ENCODE results near the gene ASIC1. TPM values are rescaled to one million over a fixed set of nuclear protein-coding genes. Genes with fewer than 3 reads are reported as not detected.

The ASIC1 gene
- total and polyA plus RNA-seq, 7 experiments from 2014 or later: 0.14 to 10.1 (median 1.7) TPM

DNA sequence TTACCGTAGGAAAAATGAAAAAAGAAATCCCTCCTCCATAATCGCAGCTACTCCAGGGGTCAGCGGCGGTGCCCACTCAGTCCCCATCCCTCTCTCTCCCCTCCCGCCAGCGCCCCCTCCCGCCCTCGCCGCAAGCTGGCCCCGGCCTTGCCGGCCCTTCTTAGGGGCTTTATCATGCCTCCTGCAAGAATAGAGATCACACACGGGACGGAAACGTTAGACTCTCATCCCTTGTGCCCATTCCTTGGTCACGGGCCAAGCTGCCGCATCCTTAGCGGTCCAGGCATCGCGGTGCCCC is 53.9 kb downstream of the ASIC1 start:
- H3K4me1 ChIP-seq (ENCODE audit: control insufficient read depth in 2 of 2, insufficient read depth in 2 of 2, low read length in 2 of 2): peaks cover 14 to 23% of the 10 kb centered on the region in 2 donors
- peaks cover 0 to 12% (median 8%) of the 10 kb centered on the region in 5 donors for H3K36me3 Mint-ChIP-seq
- POLR2A ChIA-PET: interaction anchor here (0.9 to 4.3 kb wide), 27 partner anchors 8 to 1107 kb away, joined by 3 to 53 read pairs (median 7); partner anchors contain the start of genes ATF1, CERS5, GPD1 and LIMA1
- no peaks in the 10 kb centered on the region for H3K9me3 ChIP-seq (ENCODE audit: control insufficient read depth in 2 of 3, low read length in 3 of 3)
- ATAC-seq: no peak
- intact Hi-C loops (cut with micrococcal nuclease): loop anchor here (1.0 to 10.0 kb wide), 9 partner anchors 26 to 913 kb away; partner anchors contain the start of genes ATF1 (in 1 of the 2), BCDIN3D (in 1 of the 2), CERS5 (in 1 of the 2) and MCRS1 (in 1 of the 2)
- peaks cover 0 to 1% (median 0%) of the 10 kb centered on the region in 11 donors for H3K9me3 Mint-ChIP-seq
- peak overlapping the region; percentile 40 for H3K4me3 ChIP-seq (ENCODE audit: low read length)
- peak overlapping the region; percentile 92 to 100 (median 98) for H3K4me3 Mint-ChIP-seq
- peak overlapping the region; percentile 32 for H3K27ac ChIP-seq (ENCODE audit: low read depth, low read length)
- CTCF ChIA-PET: interaction anchor here (0.6 to 4.2 kb wide), 27 partner anchors 8 to 1128 kb away, joined by 3 to 29 read pairs (median 4); partner anchors contain the start of genes CERS5, DAZAP2 and SMARCD1
- H3K4me1 Mint-ChIP-seq: peaks cover 15 to 42% (median 35%) of the 10 kb centered on the region in 7 donors
- H3K27me3 ChIP-seq (ENCODE audit: control insufficient read depth in 2 of 2, insufficient read depth in 2 of 2, low read length in 2 of 2): no peaks in the 10 kb centered on the region
- no peaks in the 10 kb centered on the region for H3K27me3 Mint-ChIP-seq
- H3K36me3 ChIP-seq (ENCODE audit: control insufficient read depth in 2 of 3, insufficient read depth in 3 of 3, low read length in 3 of 3): peaks cover 0 to 13% (median 0%) of the 10 kb centered on the region in 3 experiments
- DNase-seq: no peak
- peak overlapping the region; percentile 91 to 99 (median 97) for H3K27ac Mint-ChIP-seq

DNA sequence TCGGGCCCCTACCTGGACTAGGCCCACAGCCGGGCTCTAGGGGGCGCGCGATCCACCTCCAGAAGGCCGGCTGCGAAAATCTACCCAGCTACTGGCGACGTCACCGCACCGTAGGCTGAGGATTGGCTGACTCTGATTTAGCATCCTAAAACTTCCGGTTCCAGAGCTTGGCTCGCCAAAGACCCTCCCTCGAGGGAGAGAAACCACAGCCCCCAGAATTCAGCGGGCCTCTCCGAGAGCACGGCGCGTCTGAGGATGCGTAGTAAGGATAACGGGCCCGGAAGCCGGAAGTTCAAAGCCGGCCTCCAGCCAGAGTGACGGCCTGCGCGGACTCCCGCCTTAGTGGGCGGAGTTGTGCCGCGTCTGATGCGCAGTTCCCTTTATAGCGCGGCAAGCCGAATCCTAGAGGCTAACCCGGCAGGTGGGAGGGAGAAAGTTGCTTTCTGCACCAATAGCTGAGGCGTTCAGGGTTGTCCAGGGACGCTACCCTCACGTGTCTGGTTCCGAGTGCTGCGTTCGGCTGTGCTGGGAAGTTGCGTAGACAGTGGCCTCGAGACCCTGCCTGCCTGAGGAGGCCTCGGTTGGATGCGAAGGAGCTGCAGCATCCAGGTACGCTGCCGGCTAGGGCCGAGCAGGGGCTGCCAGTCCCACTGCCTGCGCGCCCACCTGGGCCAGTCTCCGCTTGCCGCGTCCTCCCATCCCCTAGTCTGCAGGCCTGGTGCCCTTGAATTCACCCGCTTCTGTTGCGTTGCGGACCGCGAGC is 54.5 kb downstream of the ASIC1 start, which contains the start of gene COX14:
COX14 (plus strand) TSS at position 544 of the 763 bp plus-strand sequence. CDS start 7,808 bp downstream, outside the sequence.
- H3K4me1 ChIP-seq (ENCODE audit: control insufficient read depth in 2 of 2, insufficient read depth in 2 of 2, low read length in 2 of 2): peaks cover 14 to 23% of the 10 kb centered on the region in 2 donors
- H3K9me3 Mint-ChIP-seq: peaks cover 0 to 1% (median 0%) of the 10 kb centered on the region in 11 donors
- H3K36me3 Mint-ChIP-seq: peaks cover 0 to 16% (median 12%) of the 10 kb centered on the region in 5 donors
- H3K36me3 ChIP-seq (ENCODE audit: control insufficient read depth in 2 of 3, insufficient read depth in 3 of 3, low read length in 3 of 3): peaks cover 0 to 18% (median 0%) of the 10 kb centered on the region in 3 experiments
- H3K27ac Mint-ChIP-seq: peak within 1 kb of the TSS; percentile 95 to 99 (median 98)
- H3K4me3 ChIP-seq (ENCODE audit: low read length): peak within 1 kb of the TSS; percentile 94
- H3K27ac ChIP-seq (ENCODE audit: low read depth, low read length): peak within 1 kb of the TSS; percentile 95
- DNase-seq (peak; percentile 97 to 100 (median 99)), ATAC-seq (peak; percentile 90)
- no peaks in the 10 kb centered on the region for H3K9me3 ChIP-seq (ENCODE audit: control insufficient read depth in 2 of 3, low read length in 3 of 3)
- peaks cover 15 to 47% (median 40%) of the 10 kb centered on the region in 7 donors for H3K4me1 Mint-ChIP-seq
- ChIA-PET POLR2A (interaction anchor here (0.7 to 4.3 kb wide), 33 partner anchors 9 to 1106 kb away, joined by 3 to 53 read pairs (median 6); partner anchors contain the start of genes ATF1, CERS5, GPD1 and LIMA1), CTCF (interaction anchor here (0.5 to 4.2 kb wide), 30 partner anchors 9 to 1127 kb away, joined by 3 to 29 read pairs (median 5); partner anchors contain the start of genes CERS5, DAZAP2, SMARCD1 and TMBIM6)
- intact Hi-C loops (cut with micrococcal nuclease): loop anchor here (1.0 to 10.0 kb wide), 16 partner anchors 21 to 1395 kb away; partner anchors contain the start of genes CERS5 (in 2 of the 2), LARP4 (in 2 of the 2), LIMA1 (in 2 of the 2) and RACGAP1 (in 2 of the 2)
- H3K27me3 ChIP-seq (ENCODE audit: control insufficient read depth in 2 of 2, insufficient read depth in 2 of 2, low read length in 2 of 2): no peaks in the 10 kb centered on the region
- no peaks in the 10 kb centered on the region for H3K27me3 Mint-ChIP-seq
- H3K4me3 Mint-ChIP-seq: peak within 1 kb of the TSS; percentile 92 to 100 (median 98)

DNA sequence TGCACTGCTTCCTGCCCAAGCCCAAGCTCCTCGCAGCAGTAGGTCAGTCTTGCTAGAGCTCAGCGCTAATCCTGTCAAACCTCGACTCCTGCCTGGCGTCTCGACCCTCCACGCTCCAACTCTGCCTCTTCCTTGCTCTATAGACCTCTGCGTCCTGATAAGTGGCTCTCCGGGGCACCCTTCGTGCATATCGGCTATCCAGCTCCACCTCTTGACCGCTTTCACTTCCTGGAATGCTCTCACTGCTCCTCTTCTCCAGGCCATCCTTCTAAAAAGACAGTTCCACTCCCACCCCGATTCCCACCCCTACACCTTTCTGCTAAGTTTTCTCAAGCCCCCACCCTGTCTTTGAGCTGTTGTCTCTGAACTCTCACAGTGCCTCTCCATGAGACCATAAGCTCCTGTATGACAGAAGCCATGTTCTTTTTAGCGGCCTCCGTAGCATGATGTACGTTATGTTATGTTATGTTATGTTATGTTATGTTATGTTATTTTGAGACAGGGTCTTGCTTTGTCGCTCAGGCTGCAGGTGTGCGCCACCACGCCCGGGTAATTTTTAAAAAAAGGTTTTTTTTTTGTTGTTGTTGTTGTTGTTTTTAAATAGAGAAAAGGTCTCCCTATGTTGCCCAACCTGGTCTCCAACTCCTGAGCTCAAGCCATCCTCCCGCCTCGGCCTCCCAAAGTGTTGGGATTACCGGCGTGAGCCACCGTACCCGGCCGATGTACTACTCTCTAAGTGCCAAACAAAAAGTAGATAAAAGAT is 55.2 kb downstream of the ASIC1 start:
- POLR2A ChIA-PET: interaction anchor here (0.7 to 4.3 kb wide), 28 partner anchors 9 to 924 kb away, joined by 3 to 53 read pairs (median 6); partner anchors contain the start of genes ATF1, CERS5, GPD1 and LIMA1
- DNase-seq: no peak
- H3K4me3 ChIP-seq (ENCODE audit: low read length): peak overlapping the region; percentile 94
- H3K9me3 ChIP-seq (ENCODE audit: control insufficient read depth in 2 of 3, low read length in 3 of 3): no peaks in the 10 kb centered on the region
- H3K4me3 Mint-ChIP-seq: peak overlapping the region; percentile 92 to 100 (median 98)
- H3K27ac Mint-ChIP-seq: peak overlapping the region; percentile 95 to 99 (median 98)
- H3K4me1 Mint-ChIP-seq: peaks cover 15 to 54% (median 45%) of the 10 kb centered on the region in 7 donors
- intact Hi-C loops (cut with micrococcal nuclease): loop anchor here (1.0 to 10.0 kb wide), 14 partner anchors 20 to 1396 kb away; partner anchors contain the start of genes LARP4 (in 2 of the 2), LIMA1 (in 2 of the 2), ATF1 (in 1 of the 2) and CCNT1 (in 1 of the 2)
- no peaks in the 10 kb centered on the region for H3K27me3 ChIP-seq (ENCODE audit: control insufficient read depth in 2 of 2, insufficient read depth in 2 of 2, low read length in 2 of 2)
- peaks cover 0 to 21% (median 13%) of the 10 kb centered on the region in 5 donors for H3K36me3 Mint-ChIP-seq
- H3K27ac ChIP-seq (ENCODE audit: low read depth, low read length): peak overlapping the region; percentile 95
- no peaks in the 10 kb centered on the region for H3K27me3 Mint-ChIP-seq
- no peak for ATAC-seq
- CTCF ChIA-PET: interaction anchor here (0.5 to 4.2 kb wide), 20 partner anchors 8 to 1126 kb away, joined by 3 to 29 read pairs (median 6); partner anchors contain the start of genes DAZAP2, SMARCD1 and TMBIM6
- H3K36me3 ChIP-seq (ENCODE audit: control insufficient read depth in 2 of 3, insufficient read depth in 3 of 3, low read length in 3 of 3): peaks cover 0 to 24% (median 0%) of the 10 kb centered on the region in 3 experiments
- peaks cover 14 to 23% of the 10 kb centered on the region in 2 donors for H3K4me1 ChIP-seq (ENCODE audit: control insufficient read depth in 2 of 2, insufficient read depth in 2 of 2, low read length in 2 of 2)
- peaks cover 0 to 1% (median 0%) of the 10 kb centered on the region in 11 donors for H3K9me3 Mint-ChIP-seq

DNA sequence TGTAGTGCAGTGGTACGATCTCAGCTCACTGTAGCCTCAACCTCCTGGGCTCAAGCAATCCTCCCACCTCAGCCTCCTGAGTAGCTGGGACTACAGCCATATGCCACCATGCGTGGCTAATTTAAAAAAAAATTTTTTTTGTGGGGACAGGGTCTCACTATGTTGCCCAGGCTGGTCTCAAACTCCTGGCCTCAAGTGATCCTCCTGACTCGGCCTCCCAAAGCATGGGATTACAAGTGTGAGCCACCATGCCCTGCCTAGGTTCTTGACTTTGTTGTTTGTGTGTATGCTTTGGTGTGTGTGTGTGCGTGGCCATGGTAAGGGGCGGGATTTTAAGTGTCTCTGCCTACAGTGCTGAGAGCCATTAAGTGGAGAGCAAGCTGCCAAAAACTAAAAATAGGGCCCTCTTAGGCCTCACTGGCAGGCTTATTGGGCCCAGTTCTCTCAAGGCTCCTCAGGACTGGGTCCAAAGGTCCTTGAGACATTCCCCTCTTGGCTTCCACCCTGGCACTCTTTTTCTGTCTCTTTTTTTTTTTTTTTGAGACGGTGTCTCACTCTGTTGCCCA is 59.7 kb downstream of the ASIC1 start:
- H3K4me1 ChIP-seq (ENCODE audit: control insufficient read depth in 2 of 2, insufficient read depth in 2 of 2, low read length in 2 of 2): peaks cover 10 to 23% of the 10 kb centered on the region in 2 donors

DNA sequence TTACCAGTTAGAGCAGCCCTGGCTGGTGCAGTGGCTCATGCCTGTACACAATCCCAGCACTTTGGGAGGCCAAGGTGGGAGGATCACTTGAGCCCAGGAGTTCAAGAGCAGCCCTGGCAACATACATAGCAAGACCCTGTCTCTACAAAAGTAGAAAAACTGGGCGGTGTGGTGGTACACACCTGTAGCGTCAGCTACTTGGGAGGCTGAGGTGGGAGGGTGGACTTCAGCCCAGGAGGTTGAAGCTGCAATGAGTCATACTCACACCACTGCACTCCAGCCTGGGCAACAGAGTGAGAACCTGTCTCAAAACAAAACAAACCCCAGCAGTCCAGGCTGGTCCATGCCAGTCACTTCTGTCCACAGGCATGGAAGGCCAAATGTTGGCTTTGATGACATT is 62.0 kb downstream of the ASIC1 start:
- Histone ChIP-seq H3K4me1 (ENCODE audit: control insufficient read depth in 2 of 2, insufficient read depth in 2 of 2, low read length in 2 of 2) (peaks cover 4 to 10% of the 10 kb centered on the region in 2 donors), H3K4me3 (ENCODE audit: low read length) (no peak overlapping the region), H3K36me3 (ENCODE audit: control insufficient read depth in 2 of 3, insufficient read depth in 3 of 3, low read length in 3 of 3) (peaks cover 0 to 73% (median 9%) of the 10 kb centered on the region in 3 experiments), H3K27ac (ENCODE audit: low read depth, low read length) (no peak overlapping the region), H3K9me3 (ENCODE audit: control insufficient read depth in 2 of 3, low read length in 3 of 3) (no peaks in the 10 kb centered on the region), H3K27me3 (ENCODE audit: control insufficient read depth in 2 of 2, insufficient read depth in 2 of 2, low read length in 2 of 2) (no peaks in the 10 kb centered on the region)
- intact Hi-C loops (cut with micrococcal nuclease): loop anchor here (10.0 kb wide), 2 partner anchors 855 to 905 kb away; partner anchors contain the start of genes SLC11A2 (in 1 of the 2) and TUBA1C (in 1 of the 2)
- ChIA-PET POLR2A (no interaction called here), CTCF (no interaction called here)
- H3K36me3 Mint-ChIP-seq: peaks cover 6 to 38% (median 27%) of the 10 kb centered on the region in 5 donors
- DNase-seq: no peak
- H3K4me1 Mint-ChIP-seq: peaks cover 24 to 59% (median 50%) of the 10 kb centered on the region in 7 donors
- ATAC-seq: no peak
- H3K27ac Mint-ChIP-seq: no peak overlapping the region
- H3K27me3 Mint-ChIP-seq: no peaks in the 10 kb centered on the region
- H3K9me3 Mint-ChIP-seq: peaks cover 0 to 1% (median 0%) of the 10 kb centered on the region in 11 donors
- H3K4me3 Mint-ChIP-seq: no peak overlapping the region

More for the DNA sequence above, 59.7 kb downstream of the ASIC1 start:
- DNase-seq (no peak), ATAC-seq (no peak)
- H3K4me3 Mint-ChIP-seq: peak overlapping the region in 7 of 10 donors; percentile 48 to 72 (median 56)
- no peak overlapping the region for H3K27ac ChIP-seq (ENCODE audit: low read depth, low read length)
- intact Hi-C loops (cut with micrococcal nuclease): loop anchor here (10.0 kb wide), 2 partner anchors 852 to 908 kb away; partner anchors contain the start of genes SLC11A2 (in 1 of the 2) and TUBA1C (in 1 of the 2)
- no peak overlapping the region for H3K4me3 ChIP-seq (ENCODE audit: low read length)
- H3K36me3 ChIP-seq (ENCODE audit: control insufficient read depth in 2 of 3, insufficient read depth in 3 of 3, low read length in 3 of 3): peaks cover 0 to 57% (median 6%) of the 10 kb centered on the region in 3 experiments
- H3K27ac Mint-ChIP-seq: peak overlapping the region in 3 of 9 donors; percentile 3 to 61 (median 42)
- POLR2A ChIA-PET: interaction anchor here (0.7 to 1.5 kb wide), 3 partner anchors 9 to 56 kb away, joined by 3 to 4 read pairs (median 3); no protein-coding TSS in a partner anchor
- H3K4me1 Mint-ChIP-seq: peaks cover 22 to 68% (median 58%) of the 10 kb centered on the region in 7 donors
- peaks cover 0 to 1% (median 0%) of the 10 kb centered on the region in 11 donors for H3K9me3 Mint-ChIP-seq
- H3K27me3 ChIP-seq (ENCODE audit: control insufficient read depth in 2 of 2, insufficient read depth in 2 of 2, low read length in 2 of 2): no peaks in the 10 kb centered on the region
- H3K36me3 Mint-ChIP-seq: peaks cover 6 to 32% (median 18%) of the 10 kb centered on the region in 5 donors
- H3K9me3 ChIP-seq (ENCODE audit: control insufficient read depth in 2 of 3, low read length in 3 of 3): no peaks in the 10 kb centered on the region
- H3K27me3 Mint-ChIP-seq: no peaks in the 10 kb centered on the region
- CTCF ChIA-PET: interaction anchor here (1.5 kb wide), 1 partner anchor 15 kb away, joined by 9 read pairs; no protein-coding TSS in a partner anchor

Measured in naive thymus-derived CD4-positive, alpha-beta T cell (primary cell).